ENCODE measurements around the gene CTSS. TPM values are rescaled to one million over a fixed set of nuclear protein-coding genes. Genes with fewer than 3 reads are reported as not detected.

The CTSS gene
- polyA plus RNA-seq, 1 experiment, result 7.1 TPM

DNA sequence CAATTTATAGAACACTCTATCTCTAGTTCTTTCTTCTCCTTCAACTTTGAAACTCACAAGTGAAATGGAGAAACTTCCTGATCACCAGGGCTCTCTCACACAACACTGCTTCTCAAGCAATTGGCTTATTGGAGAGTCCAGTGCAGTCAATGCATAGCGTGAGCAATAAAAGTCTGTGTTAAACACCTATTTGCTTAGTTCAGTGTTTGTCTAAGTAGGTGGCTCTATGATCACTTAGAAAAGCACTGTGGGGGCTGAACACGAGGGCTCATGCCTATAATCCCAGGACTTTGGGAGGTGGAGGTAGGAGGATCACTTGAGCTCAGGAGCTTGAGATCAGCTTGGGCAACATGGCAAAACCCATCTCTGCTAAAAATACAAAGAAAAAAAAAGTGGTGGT lies 12.2 kb downstream of the CTSS start:
- POLR2A ChIA-PET, result no interaction called here
- no peaks in the 10 kb centered on the region for H3K27me3 ChIP-seq (ENCODE audit: control insufficient read depth, insufficient read depth, low read length)
- CTCF ChIA-PET, result no interaction called here
- H3K27ac ChIP-seq (ENCODE audit: low read depth, low read length), result no peak overlapping the region
- TF ChIP-seq, protein P1, sequence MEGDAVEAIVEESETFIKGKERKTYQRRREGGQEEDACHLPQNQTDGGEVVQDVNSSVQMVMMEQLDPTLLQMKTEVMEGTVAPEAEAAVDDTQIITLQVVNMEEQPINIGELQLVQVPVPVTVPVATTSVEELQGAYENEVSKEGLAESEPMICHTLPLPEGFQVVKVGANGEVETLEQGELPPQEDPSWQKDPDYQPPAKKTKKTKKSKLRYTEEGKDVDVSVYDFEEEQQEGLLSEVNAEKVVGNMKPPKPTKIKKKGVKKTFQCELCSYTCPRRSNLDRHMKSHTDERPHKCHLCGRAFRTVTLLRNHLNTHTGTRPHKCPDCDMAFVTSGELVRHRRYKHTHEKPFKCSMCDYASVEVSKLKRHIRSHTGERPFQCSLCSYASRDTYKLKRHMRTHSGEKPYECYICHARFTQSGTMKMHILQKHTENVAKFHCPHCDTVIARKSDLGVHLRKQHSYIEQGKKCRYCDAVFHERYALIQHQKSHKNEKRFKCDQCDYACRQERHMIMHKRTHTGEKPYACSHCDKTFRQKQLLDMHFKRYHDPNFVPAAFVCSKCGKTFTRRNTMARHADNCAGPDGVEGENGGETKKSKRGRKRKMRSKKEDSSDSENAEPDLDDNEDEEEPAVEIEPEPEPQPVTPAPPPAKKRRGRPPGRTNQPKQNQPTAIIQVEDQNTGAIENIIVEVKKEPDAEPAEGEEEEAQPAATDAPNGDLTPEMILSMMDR (IDR thresholded peaks at IDR 0.05; ENCODE audit: low read depth, low read length), result no peak
- no peaks in the 10 kb centered on the region for H3K9me3 ChIP-seq (ENCODE audit: control insufficient read depth, insufficient read depth, low read length)
- H3K4me3 ChIP-seq (ENCODE audit: low read depth, low read length), result no peak overlapping the region
- DNase-seq (ENCODE audit: low read depth, low spot score), result no peak

DNA sequence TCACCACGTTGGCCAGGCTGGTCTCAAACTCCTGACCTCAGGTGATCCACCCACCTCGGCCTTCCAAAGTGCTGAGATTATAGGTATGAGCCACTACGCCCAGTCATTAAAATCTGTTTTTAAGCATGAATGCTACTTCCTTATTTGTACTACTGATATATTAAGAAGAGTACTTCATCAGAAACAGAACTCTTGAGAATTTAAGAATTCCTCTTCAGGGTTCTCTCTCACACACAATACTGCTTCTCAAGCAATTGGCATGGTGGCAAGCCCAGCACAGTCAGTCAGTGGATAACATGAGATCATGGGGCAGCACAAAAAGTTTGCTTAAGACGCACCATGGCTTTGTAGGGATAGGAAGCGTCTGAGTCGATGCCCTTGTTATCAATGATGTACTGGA lies 14.1 kb downstream of the CTSS start:
- Histone ChIP-seq H3K27me3 (ENCODE audit: control insufficient read depth, insufficient read depth, low read length) (no peaks in the 10 kb centered on the region), H3K9me3 (ENCODE audit: control insufficient read depth, insufficient read depth, low read length) (no peaks in the 10 kb centered on the region), H3K4me3 (ENCODE audit: low read depth, low read length) (no peak overlapping the region), H3K27ac (ENCODE audit: low read depth, low read length) (no peak overlapping the region)
- no peak for DNase-seq (ENCODE audit: low read depth, low spot score)
- CTCF ChIA-PET, result no interaction called here
- POLR2A ChIA-PET, result no interaction called here
- TF ChIP-seq, protein P1 (IDR thresholded peaks at IDR 0.05; ENCODE audit: low read depth, low read length), result no peak

DNA sequence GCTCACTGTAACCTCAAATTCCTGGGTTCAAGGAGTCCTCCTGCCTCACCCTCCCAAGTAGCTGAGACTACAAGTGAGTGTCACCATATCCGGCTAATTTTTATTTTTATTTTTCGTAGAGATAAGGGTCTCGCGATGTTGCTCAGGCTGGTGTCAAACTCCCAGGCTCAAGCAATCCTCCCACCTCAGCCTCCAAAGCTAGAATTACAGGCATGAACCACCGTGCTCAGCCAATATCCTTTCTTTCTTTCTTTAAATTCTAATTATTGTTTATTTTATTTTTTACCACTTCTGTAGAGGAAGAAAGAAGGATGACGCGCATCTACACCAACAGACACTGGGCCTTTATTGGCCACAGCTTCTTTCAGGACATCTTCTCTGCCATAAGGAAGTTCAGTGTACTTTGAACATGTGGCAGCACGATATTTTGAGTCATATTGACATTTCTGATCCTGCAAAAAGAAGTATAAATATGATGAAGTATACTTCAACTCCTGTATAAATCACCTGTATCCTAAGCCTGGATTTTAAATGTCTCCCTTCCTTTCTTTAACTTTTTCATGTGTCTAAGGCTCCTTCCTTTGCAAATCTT lies 15.8 kb downstream of the CTSS start:
- DNase-seq (ENCODE audit: low read depth, low spot score), result no peak
- no peaks in the 10 kb centered on the region for H3K9me3 ChIP-seq (ENCODE audit: control insufficient read depth, insufficient read depth, low read length)
- POLR2A ChIA-PET, result no interaction called here
- TF ChIP-seq, protein P1 (IDR thresholded peaks at IDR 0.05; ENCODE audit: low read depth, low read length), result no peak
- H3K27ac ChIP-seq (ENCODE audit: low read depth, low read length), result no peak overlapping the region
- H3K4me3 ChIP-seq (ENCODE audit: low read depth, low read length), result no peak overlapping the region
- H3K27me3 ChIP-seq (ENCODE audit: control insufficient read depth, insufficient read depth, low read length), result no peaks in the 10 kb centered on the region
- CTCF ChIA-PET, result interaction anchor here (0.6 kb wide), 1 partner anchor 53 kb away, joined by 3 read pairs; the partner anchor contains the start of gene GOLPH3L

DNA sequence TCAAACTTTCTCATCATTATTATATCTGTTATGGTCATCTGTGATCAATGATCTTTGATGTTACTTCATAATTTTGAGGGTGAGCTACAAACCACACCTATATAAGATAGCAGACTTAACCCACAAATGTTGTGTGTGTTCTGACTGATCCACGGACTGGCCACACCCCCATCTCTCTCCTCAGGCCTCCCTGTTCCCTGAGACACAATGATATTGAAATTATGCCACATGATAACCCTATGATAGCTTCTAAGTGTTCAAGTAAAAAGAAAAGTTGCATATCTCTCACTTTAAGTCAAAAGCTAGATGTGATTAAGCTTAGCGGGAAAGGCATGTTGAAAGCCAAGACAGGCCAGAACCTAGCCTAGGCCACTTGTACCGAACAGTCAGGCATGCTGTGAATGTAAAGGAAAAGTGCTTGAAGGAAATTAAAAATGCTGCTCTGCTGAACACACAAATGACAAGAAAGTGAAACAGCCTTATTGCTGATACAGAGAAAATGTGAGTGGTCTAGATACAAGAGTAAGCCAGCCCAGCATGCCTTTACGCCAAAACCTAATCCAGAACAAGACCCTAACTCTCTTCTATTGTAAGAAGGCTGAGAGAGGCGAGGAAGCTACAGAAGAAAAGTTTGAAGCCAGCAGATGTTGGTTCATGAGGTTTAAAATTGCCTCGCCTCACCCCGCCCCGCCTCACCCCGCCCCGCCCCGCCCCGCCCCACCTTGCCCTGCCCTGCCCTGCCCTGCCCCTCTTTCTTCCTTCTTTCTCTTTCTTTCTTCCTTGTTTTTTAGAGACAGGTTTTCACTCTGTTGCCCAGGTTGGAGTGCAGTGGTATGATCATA lies 16.5 kb downstream of the CTSS start:
- no peaks in the 10 kb centered on the region for H3K9me3 ChIP-seq (ENCODE audit: control insufficient read depth, insufficient read depth, low read length)
- ChIA-PET CTCF (no interaction called here), POLR2A (no interaction called here)
- no peak for DNase-seq (ENCODE audit: low read depth, low spot score)
- H3K4me3 ChIP-seq (ENCODE audit: low read depth, low read length), result no peak overlapping the region
- H3K27ac ChIP-seq (ENCODE audit: low read depth, low read length), result no peak overlapping the region
- no peaks in the 10 kb centered on the region for H3K27me3 ChIP-seq (ENCODE audit: control insufficient read depth, insufficient read depth, low read length)
- TF ChIP-seq, protein P1 (IDR thresholded peaks at IDR 0.05; ENCODE audit: low read depth, low read length), result no peak

DNA sequence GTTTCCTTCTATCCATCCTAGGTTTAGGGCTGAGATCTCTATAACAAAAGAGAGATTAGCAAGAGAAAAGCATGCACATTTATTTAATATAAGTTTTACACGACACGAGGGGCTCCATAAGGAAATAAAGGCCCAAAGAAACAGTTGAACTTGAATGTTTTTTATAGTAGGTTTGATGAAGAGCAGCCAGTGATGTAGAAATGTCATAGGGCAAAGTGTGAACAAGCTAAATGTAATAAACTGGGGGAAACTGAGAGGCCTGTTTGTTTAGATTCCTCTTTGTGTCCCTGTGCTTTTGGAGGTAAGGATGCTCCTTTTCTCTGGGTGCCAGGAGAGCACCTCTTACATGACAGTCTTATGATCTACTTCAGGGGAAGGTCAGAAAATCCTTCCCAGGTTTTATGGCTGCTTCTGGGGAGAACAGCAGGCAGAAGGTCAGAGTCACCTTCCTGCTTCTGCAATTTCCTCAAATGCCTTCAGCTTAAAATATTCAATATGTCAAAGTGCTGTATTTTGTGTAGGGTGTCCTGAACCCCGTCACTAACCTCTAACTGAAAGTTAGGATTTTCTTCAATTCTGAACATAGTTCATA lies 35.4 kb downstream of the CTSS start:
- ChIA-PET CTCF (no interaction called here), POLR2A (no interaction called here)
- no peak for DNase-seq (ENCODE audit: low read depth, low spot score)
- Histone ChIP-seq H3K9me3 (ENCODE audit: control insufficient read depth, insufficient read depth, low read length) (no peaks in the 10 kb centered on the region; the same call in 1 of the 2 replicates), H3K27me3 (ENCODE audit: control insufficient read depth, insufficient read depth, low read length) (no peaks in the 10 kb centered on the region), H3K27ac (ENCODE audit: low read depth, low read length) (no peak overlapping the region), H3K4me3 (ENCODE audit: low read depth, low read length) (no peak overlapping the region)
- TF ChIP-seq, protein P1 (IDR thresholded peaks at IDR 0.05; ENCODE audit: low read depth, low read length), result no peak
